ENCODE results near the gene CD5L.

The CD5L gene

GRCh38 chr1:157806431-157807149 lies 35.0 kb downstream of the CD5L start:
- no peak for DNase-seq

- no peak for DNase-seq
These were observed 37.8 kb downstream of the CD5L start for GRCh38 chr1:157803851-157804250.

- DNase-seq = no peak
These were observed 41.6 kb downstream of the CD5L start for GRCh38 chr1:157799996-157800395.

- DNase-seq = no peak
These were observed 43.4 kb downstream of the CD5L start for GRCh38 chr1:157798211-157798610.

- DNase-seq = no peak
These were observed 56.4 kb downstream of the CD5L start for GRCh38 chr1:157785248-157785647.

GRCh38 chr1:157784801-157785200 lies 56.8 kb downstream of the CD5L start:
- DNase-seq = no peak

- DNase-seq = no peak
These were observed 58.7 kb downstream of the CD5L start for GRCh38 chr1:157782931-157783330.

- no peak for DNase-seq
These were observed 60.6 kb downstream of the CD5L start for GRCh38 chr1:157781048-157781447.
